OCI-M2 (cell line): ENCODE measurements around the gene CNGA2.

ENCODE experiments used
- DNase-seq: peaks from one replicate; lab custom pipeline; 2025; ENCODE audit not compliant: unreplicated experiment; lab: John Stamatoyannopoulos, UW

CNGA2 gene

DNA sequence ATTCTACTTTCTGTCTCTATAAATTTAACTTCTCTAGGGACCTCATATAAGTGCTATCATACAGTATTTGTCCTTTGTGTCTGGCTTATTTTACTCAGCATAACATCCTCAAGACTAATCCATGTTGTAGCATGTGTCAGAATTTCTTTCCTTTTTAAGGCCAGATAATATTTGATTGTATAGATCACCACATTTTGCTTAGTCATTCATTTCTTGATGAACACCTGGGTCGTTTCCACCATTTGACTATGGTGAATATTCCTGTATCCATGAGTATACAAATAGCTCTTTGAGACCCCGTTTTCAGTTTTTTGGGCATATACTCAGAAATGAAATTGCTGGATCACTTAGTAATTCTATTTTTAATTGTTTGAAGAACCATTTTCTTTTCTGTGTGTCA is 12.0 kb downstream of the CNGA2 start:
- no peak for DNase-seq

DNA sequence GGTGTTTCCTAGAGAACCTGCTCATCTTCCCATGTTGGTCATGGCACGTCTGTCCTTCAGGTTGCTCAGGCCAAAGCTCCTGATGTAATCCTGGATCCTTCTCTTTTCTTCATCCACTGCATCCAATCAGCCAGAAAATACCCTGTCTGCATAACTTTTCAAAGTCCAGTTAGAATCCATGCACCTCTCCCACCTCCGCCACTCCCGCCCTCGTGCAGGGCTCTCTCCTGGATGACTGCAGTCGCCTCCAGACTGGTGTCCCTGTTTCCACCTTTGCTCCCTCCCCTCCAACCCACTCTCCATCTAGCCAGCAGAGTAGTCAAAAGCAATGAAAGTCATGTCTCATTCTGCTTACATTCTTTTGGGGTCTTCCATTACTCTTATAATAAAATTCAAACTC is 16.0 kb downstream of the CNGA2 start:
- no peak for DNase-seq

DNA sequence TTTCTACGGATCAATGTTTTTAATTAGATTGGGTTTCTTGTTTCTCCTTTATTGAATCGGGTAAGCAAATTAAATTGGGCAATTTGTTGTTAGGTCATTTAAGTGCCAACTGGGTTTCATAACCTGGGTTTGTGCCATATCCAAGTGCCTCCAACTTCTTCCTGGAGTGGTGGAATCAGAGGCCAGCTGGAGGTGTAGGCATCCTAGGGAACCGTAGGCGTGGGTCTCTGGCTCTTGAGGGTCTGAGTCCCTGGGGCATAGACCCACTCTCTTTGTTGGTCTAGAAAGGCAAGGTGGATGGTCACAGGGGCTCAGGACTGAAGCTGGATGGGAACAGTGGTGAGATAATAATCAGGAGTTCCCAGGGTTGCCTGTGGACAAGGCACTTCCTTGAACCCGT is 18.3 kb downstream of the CNGA2 start:
- no peak for DNase-seq

DNA sequence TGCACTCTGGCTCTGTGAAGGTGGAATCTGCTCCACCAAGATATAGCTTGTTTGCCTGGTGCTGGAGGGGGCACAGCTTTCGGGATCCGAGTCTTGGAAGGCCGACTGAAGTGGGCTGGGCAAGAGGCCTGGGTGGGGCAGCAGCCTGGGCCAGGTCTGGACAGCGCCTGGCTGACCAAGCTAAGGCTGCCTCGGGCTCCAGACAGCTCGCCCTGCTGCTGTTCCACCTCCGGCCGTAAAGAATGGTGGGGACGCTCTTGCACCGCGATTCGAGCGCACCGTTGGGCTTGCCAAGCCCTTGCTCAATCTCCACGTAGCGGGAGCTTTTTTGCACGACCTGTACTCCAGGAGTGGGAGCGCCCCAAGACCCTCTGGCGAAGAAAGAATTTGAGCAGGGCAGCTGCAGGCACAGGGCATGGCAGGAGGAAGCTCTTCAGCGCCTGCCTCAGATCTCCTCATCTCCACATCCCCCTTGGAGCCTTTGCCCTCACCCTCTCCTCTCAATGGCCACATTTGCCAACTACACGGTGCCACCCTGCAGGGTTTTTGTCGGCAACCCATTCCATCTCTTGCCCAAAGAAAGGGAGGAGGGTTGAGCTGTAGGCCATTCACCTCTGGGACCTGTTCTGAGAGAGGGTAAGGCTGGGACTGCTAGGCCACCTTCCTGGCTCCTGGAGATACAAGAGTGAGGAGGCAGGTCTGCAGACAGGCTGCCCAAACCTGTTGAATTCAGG is 18.9 kb downstream of the CNGA2 start:
- no peak for DNase-seq

DNA sequence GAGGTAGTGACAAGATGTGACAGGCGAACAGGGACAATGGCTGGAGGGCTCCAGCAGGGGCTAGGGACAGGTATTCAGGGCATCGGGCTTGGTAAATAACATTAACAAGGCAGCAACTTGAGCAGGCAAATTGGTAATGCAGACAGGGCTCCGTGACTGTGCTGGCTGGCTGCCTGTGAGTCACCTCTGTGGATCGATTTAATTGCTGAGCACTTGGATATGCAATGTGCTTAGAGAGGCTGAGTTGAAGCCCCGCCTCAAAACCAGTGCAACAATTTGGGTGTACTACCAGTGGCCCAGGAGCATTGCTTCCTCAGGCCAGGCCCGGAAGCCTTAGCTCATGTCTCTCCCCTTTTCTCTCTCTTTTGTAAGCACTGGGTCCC is 19.5 kb downstream of the CNGA2 start:
- DNase-seq, result no peak

DNA sequence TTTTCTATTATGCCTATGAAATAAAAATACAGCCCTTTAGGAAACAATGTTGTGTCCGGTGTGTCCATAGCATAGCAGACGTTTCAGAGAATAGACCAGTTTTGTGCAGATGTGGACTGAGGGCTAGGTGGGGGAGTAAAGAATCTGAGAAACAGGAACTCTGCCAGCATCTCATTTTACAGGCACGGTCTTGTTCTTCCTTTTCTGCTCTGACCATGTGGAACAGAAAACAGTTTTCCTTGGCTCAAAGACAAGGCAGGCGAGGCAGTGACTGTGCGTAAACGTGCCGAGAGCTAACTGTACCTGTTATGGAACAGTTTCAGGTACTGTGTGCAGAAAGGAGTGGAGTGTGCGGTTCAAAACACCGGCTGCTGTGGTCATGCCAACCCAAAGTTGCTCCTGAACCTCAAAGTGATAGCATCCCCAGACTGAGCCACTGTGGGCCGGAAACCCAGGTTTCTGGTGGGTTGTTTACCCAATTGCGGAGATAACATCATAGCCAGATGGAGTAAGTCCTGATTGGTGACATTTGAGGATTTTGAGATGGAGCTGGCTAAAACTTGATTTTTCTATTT is 20.2 kb downstream of the CNGA2 start:
- DNase-seq, result no peak

DNA sequence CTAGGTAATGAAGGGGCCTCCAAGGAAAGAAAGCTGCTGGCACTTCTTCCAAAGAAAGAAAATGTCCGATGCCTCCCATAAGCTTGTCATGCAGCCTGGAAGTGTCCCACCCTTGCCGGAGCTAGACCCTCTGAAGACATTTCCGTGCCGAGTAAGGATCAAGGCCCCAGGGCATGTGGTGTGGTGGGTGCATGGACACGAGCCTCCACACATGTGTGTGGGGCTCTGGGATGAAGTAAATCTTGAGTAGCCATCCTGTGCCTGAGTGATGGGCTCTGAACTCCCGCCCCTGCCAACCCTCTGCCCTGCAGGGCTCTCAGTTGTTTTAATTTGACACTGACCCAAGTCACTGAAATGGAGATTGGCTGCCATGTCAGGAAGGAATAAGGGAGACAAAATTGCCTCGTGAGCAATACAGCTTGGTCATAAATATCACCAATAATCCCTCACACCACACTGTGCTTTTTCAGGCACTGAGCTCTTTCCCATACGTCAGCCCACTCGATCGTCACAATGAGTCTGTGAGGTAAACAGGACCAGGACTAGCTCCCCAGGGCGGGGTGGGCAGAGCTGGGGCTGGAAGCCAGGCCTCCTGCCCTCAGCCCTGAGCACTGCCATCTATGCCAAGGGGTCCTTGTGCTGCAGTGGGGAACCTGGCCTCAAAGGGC is 24.6 kb downstream of the CNGA2 start:
- no peak for DNase-seq

DNA sequence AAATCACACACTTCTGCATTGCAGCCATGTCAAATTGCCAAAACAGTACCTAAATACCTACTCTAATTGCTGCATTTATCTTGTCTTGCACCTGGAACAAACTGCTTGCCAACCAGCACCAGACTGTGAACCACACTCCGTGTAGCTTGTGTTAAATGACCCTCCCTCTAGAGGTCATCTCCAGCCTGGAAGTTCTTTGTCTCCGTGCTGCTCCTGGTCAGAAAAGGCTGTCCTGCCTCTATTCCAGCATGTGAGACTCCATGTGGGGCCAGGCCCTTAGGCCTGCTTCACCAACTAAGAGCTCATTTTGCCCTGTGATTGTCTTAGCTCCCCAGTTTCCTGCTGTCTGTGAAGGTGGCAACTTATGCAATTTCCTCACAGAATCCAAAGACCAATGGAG is 28.3 kb downstream of the CNGA2 start:
- DNase-seq, result no peak

DNA sequence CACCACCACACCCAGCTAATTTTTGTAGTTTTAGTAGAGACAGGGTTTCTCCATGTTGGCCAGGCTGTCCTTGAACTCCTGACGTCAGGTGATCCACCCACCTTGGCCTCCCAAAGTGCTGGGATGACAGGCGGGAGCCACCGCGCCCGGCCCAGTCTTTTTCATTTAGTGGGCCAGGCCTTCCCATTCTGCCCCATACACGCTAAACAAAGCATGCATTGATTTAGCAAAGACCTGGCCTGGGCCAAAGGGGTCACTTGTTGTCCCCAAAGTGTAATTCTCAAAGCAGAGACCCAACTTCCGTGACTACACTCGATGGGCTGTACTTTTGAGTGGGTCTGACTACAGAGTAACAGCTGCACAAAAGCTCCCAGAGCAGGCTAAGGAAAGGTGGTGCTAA is 29.2 kb downstream of the CNGA2 start:
- no peak for DNase-seq

DNA sequence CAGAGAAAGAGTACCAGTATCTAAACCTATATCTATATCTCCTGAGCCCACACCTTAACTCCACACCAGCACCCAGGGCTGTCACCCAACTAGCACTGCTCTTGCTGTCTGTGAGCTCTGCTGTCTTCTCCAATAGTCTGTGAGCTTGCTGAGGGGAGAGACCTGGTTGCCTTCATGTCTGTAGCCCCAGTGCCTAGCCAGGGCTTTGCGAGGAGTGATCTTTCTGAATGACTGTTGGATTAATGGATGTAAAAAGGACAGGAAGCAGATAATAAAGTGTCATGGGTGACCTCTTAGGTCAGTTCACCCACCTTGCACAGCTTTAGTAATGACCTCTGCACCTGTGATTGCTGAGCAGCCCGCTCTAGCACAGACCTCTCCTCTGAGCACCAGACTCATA is 30.5 kb downstream of the CNGA2 start:
- DNase-seq, result no peak

DNA sequence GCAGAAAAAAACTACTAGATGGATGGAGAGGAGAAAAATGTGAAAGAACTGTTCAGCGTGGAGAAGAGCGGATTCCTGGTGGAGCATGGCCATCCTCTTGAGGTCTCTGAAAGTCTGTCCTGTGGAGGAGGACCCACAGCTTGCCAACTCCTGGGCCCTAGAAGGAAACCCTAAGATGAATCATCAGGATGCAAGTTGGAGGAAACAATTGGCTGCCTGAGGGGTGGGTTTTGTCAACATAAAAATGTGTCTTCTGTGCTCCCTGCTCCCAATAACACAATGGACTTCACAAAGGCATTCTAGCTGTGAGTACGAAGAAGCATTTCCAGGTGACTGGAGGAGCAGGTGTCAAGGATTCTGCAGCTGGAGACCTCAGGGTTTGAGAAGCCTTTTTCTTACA is 37.2 kb downstream of the CNGA2 start:
- no peak for DNase-seq

DNA sequence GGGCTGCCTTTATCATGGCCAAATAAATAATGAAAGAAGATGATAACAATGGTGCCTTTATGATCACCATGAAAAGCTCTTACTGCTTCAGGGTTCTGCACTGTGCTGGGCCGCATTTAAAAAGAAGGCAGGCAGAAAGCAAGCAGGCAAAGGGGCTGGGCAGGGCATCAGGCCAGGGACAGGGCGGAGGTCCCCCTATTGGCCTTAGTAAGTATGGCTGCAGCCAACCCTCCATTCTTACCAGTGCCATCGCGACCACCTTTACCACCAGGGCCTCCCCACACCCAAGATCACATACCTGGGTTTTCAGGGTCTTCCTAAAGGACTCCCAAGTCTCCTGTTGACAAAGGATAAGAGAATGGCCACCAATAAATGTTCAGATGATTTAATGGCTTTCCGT is 38.9 kb downstream of the CNGA2 start:
- DNase-seq, result no peak

DNA sequence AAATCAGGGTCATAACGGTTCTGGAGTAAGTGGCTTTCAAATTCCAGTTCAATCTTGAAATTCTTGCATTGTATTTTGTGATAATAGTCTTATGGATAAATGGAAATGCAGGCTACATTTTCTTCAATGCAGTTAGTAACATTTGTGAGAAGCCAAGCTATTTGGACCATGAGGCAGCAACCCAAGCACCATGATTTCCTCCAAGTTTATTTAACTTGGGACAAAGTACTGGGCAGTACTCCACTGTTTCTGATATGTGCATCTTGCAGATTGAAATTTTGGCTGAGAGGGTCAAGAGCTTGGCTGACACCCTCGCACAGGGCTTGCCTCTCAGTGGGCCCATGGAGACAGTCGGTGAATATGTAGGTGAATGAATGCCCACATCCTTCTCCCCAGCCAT is 39.9 kb downstream of the CNGA2 start:
- DNase-seq, result no peak

DNA sequence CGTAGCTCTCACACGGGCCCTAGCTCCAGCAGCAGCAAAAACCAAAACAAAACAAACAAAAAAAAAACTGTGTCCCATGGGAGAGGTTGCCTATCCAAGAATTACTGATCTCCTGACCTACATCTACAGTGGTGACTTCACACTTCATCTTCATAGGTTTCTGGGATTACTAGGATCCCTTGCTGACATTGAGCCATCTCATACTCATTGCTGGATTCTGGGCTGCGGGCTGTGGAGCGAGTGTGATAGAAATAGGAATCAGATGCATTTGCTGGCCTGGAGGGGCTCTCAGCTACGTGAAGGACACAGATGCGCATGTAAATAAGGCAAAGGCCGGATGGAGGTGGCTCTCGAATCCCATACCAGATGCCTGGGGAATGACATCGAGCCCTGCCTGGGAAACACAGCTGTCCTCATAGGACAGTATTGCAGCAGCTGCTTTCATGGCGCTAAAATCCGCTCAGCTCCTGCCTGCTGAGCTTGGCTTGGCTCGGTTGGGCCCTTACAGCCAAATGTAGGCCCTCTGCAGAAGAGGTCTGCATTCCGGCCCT is 41.7 kb downstream of the CNGA2 start:
- no peak for DNase-seq

DNA sequence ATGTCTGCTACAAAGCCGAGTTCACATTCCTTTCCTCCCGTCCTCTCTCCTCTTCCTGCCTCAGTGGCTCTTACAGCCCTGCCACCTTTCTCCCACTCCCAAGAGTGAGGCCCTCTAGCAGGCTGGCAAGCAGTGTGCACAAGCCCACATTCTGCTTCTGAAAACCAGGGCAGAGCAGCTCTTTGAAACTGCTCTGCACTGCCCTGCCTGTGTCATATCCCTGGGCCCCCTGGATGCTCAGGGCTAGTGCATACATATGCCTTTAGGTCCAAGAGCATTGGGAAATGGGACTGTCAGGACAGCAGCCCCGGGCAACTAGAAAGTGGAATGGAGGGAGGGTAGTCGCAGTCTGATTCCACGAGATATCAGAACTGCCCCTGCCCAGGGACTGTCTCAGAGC is 42.4 kb downstream of the CNGA2 start:
- no peak for DNase-seq

DNA sequence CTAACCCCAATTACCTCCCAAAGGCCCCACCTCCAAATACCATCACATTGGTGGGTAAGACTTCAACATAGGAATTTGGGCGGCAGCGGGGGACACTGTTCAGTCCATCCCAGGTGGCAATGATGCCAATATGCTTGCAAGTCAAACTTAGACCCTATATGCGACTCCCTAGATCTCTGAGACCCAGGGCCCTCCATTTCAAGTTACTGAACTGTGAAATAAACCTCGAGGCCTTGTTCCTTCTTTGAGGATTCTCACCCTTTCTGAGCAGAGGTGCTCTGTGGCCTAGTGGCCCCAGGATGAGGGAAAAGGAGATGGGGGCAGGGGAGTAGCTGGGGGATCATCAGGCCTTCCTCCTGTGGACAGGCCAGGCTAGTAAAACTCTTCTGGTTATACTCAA is 44.7 kb downstream of the CNGA2 start:
- no peak for DNase-seq

DNA sequence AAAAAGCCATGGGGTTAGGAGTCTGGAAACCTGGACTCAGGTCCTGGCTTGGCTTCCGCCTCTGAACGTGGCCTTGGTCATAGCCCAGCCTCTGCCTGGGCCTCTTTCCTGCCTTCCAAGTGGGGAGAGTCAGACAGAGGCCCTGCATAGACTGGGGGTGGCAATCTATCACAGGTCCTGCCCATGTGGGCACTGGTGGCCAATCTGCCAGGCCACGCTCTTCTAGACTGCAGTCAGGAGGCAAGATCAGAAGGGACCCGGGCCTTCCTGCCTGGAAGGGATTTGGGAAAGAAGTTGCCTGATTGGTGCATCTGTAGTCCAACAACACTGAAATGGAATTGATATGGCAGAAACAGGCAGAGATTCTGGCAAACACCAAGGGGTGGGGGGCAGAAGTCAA is 46.1 kb downstream of the CNGA2 start:
- DNase-seq, result no peak

DNA sequence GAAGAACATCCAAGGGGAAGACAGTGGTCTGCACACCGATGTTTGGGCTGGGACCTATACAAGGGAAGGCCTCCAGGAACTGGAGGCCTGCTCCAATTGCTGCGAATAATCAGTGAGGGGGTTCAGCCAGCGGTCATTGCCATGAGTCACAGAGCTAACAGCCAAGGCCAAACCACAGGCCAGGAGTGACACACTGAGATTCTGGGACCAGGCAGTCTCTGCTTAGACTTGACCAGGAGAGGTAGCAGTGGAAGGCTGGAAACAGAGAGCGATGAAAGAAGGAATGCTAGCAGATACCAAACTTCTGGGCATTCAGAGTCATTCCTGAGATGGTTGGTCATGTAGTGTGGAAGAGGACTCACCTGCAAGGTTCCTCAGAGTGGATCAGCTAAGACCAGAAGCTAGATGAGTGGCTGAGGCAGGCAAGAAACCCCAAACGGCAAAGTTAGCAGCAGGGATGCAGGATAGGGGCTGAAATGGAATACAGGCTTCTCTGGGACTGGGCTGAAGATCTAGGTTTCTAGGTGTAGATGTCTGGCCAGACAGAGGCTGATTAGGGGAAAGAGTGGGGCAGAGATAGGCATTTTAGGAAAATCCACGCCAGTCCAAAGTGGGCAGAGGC is 54.7 kb downstream of the CNGA2 start:
- DNase-seq, result no peak

DNA sequence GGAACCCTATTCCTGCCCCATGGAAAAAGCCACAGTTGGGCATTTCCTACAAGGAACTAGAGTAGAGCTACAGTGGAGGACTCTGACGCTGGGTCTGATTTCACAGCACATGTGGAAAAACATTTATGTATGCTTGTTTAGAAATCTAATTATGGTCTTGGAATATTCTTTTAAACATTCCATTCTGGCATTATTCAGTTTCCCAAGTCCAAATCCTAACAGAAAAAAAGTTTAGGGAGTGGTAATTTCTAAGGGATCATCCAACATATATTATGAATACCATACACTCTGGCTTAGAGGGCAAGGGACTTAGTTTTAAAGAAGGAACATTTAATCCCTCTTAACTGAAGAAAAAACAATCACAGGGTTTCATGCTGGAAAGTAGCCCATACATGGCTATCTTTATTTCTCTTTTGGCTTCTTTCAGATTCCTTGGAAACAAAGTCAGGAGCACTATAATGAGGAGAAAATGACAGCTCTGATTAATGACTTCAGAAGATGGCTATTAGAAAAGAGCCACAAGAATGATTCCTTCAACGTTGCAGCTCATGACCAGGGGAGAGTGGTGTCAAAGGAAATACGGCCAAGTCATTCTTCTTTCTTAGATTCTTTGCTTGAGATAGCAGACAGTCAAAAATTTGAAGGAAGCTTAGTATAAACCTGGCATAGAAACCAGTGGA is 56.1 kb downstream of the CNGA2 start:
- no peak for DNase-seq

DNA sequence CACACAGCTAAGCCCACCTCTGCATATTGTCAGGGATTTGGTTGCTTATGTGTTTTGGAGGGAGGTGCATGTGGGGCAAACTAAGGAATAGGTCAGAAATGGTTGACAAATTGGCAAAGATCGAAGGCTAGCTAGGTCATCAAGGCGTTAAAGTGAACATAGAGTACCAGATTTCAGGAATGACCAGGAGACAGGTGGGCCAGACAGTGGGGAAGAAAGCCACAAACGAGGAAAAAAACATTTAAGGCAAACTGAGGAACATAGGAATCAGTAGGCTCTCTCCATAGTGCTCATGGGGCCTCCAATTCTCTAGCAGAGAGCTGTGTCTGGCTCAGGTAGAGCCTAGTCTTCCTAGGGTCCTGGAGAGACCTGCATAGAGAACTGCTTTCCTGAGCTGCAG is 57.4 kb downstream of the CNGA2 start:
- DNase-seq, result no peak

DNA sequence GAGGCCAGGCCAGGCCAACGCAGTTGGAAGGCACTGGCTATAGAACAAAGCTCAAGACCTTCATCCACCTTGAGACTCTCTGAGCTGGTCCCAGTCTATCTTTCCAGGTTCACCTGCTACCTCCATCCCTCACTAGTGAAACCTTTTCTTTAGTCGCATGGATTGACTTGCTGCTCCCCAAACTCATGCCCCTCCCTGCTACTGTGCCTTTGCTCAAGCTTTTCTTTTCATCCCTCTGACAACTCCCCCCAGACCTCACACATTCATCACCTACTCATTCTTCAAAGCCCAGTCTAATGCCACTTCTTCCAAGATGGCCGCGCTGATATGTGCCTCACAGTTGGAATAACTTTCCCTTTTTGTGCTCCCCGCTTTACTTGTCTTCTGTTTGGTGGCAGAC is 58.0 kb downstream of the CNGA2 start:
- no peak for DNase-seq
